Glutamatergic neuron (in vitro differentiated cells): ENCODE results near the gene CCL7. TPM values are rescaled to one million over a fixed set of nuclear protein-coding genes. Genes with fewer than 3 reads are reported as not detected.

ENCODE experiments used
- DNase-seq: peaks from one replicate; pipeline ENCODE4 v3.0.0; 2022
- H3K27ac Mint-ChIP-seq: one replicate; pipeline ENCODE4 v1.8.0; 2020; ENCODE audit warnings: mild to moderate bottlenecking, mixed read lengths, inconsistent platforms; ENCODE audit not compliant: unreplicated experiment
- H3K27me3 Mint-ChIP-seq: one replicate; pipeline ENCODE4 v1.8.0; 2020; ENCODE audit warnings: mild to moderate bottlenecking, moderate library complexity, mixed read lengths, inconsistent platforms; ENCODE audit not compliant: unreplicated experiment
- H3K36me3 Mint-ChIP-seq: one replicate; pipeline ENCODE4 v1.8.0; 2020; ENCODE audit warnings: mild to moderate bottlenecking, mixed read lengths, inconsistent platforms; ENCODE audit not compliant: unreplicated experiment
- H3K4me1 Mint-ChIP-seq: one replicate; pipeline ENCODE4 v1.8.0; 2020; ENCODE audit warnings: mild to moderate bottlenecking, low read depth, mixed read lengths, inconsistent platforms; ENCODE audit not compliant: unreplicated experiment
- H3K4me3 Mint-ChIP-seq: one replicate; pipeline ENCODE4 v1.8.0; 2020; ENCODE audit warnings: mild to moderate bottlenecking, mixed read lengths, inconsistent platforms; ENCODE audit not compliant: unreplicated experiment
- H3K9me3 Mint-ChIP-seq: one replicate; pipeline ENCODE4 v1.8.0; 2020; ENCODE audit warnings: mild to moderate bottlenecking, moderate library complexity, mixed read lengths, inconsistent platforms; ENCODE audit not compliant: unreplicated experiment
- CTCF ChIP-seq: fragments of 200-600 bp; sonication (generic); IDR thresholded peaks from one replicate; pipeline ENCODE4 v1.5.0; 2021; ENCODE audit not compliant: partially characterized antibody, unreplicated experiment
- total RNA-seq: library from RNA; stranded (reverse); fragmentation: NEBNext Ultra II Directional; extraction: Animal tissue kit (Norgen Biotek cat#: 25700); gene quantifications from one replicate; pipeline ENCODE4 v1.2.1, GENCODE V29; 2021; ENCODE audit not compliant: unreplicated experiment

CCL7 gene
- total RNA-seq, 1 donor from 2014 or later: not detected

- H3K27me3 Mint-ChIP-seq: no peaks in the 10 kb centered on the region
- H3K4me1 Mint-ChIP-seq: no peaks in the 10 kb centered on the region
- H3K4me3 Mint-ChIP-seq: no peak overlapping the region
- no peak overlapping the region for H3K27ac Mint-ChIP-seq
- no peak for TF ChIP-seq CTCF
- H3K36me3 Mint-ChIP-seq: no peaks in the 10 kb centered on the region
- DNase-seq: no peak
- H3K9me3 Mint-ChIP-seq: no peaks in the 10 kb centered on the region
Observed at GRCh38 chr17:34246446-34246845, 23.6 kb upstream of the CCL7 start.

- H3K36me3 Mint-ChIP-seq: no peaks in the 10 kb centered on the region
- no peaks in the 10 kb centered on the region for H3K9me3 Mint-ChIP-seq
- no peaks in the 10 kb centered on the region for H3K27me3 Mint-ChIP-seq
- no peak for DNase-seq
- H3K27ac Mint-ChIP-seq: no peak overlapping the region
- TF ChIP-seq CTCF: no peak
- no peaks in the 10 kb centered on the region for H3K4me1 Mint-ChIP-seq
- H3K4me3 Mint-ChIP-seq: no peak overlapping the region
Observed at GRCh38 chr17:34246881-34247280, 23.1 kb upstream of the CCL7 start.

GRCh38 chr17:34248511-34249024 lies 21.5 kb upstream of the CCL7 start:
- Mint-ChIP-seq H3K27me3 (no peaks in the 10 kb centered on the region), H3K4me3 (no peak overlapping the region), H3K9me3 (no peaks in the 10 kb centered on the region), H3K36me3 (no peaks in the 10 kb centered on the region), H3K4me1 (no peaks in the 10 kb centered on the region), H3K27ac (no peak overlapping the region)
- TF ChIP-seq CTCF: no peak
- no peak for DNase-seq

- DNase-seq: no peak
- no peaks in the 10 kb centered on the region for H3K27me3 Mint-ChIP-seq
- TF ChIP-seq CTCF: no peak
- no peaks in the 10 kb centered on the region for H3K4me1 Mint-ChIP-seq
- H3K36me3 Mint-ChIP-seq: no peaks in the 10 kb centered on the region
- H3K27ac Mint-ChIP-seq: no peak overlapping the region
- no peak overlapping the region for H3K4me3 Mint-ChIP-seq
- no peaks in the 10 kb centered on the region for H3K9me3 Mint-ChIP-seq
Observed at GRCh38 chr17:34249061-34249460, 21.0 kb upstream of the CCL7 start.

GRCh38 chr17:34249478-34249877 lies 20.5 kb upstream of the CCL7 start:
- no peaks in the 10 kb centered on the region for H3K27me3 Mint-ChIP-seq
- no peaks in the 10 kb centered on the region for H3K9me3 Mint-ChIP-seq
- no peak overlapping the region for H3K4me3 Mint-ChIP-seq
- TF ChIP-seq CTCF: no peak
- DNase-seq: no peak
- H3K4me1 Mint-ChIP-seq: no peaks in the 10 kb centered on the region
- H3K27ac Mint-ChIP-seq: no peak overlapping the region
- H3K36me3 Mint-ChIP-seq: no peaks in the 10 kb centered on the region
